Stomach (tissue), 4 donors: Measurements from ENCODE around the gene CNNM4.

Source experiments
- CTCF ChIP-seq, 7 experiments: fragments of 450-650 bp in 4 of 7; fragments of 200-600 bp in 3 of 7; sonication (generic) in 3 of 7; IDR thresholded peaks; one replicate each; pipeline ENCODE4 v1.5.1; 2016 to 2019; ENCODE audit warnings: antibody characterized with exemption in 7 of 7, control low read depth in 2 of 7, mild to moderate bottlenecking in 1 of 7
- POLR2A ChIP-seq, 4 donors: fragments of 450-650 bp; IDR thresholded peaks; one replicate each; pipeline ENCODE4 v1.6.1; 2016; ENCODE audit warnings: antibody characterized with exemption in 4 of 4, control low read depth in 2 of 4, mild to moderate bottlenecking in 1 of 4, moderate library complexity in 1 of 4
- POLR2AphosphoS5 ChIP-seq, 3 donors: sonication (generic); formaldehyde crosslinking; IDR thresholded peaks; one replicate each; pipeline ENCODE4 v1.6.1; 2016; ENCODE audit warnings: antibody characterized with exemption in 3 of 3

DNA sequence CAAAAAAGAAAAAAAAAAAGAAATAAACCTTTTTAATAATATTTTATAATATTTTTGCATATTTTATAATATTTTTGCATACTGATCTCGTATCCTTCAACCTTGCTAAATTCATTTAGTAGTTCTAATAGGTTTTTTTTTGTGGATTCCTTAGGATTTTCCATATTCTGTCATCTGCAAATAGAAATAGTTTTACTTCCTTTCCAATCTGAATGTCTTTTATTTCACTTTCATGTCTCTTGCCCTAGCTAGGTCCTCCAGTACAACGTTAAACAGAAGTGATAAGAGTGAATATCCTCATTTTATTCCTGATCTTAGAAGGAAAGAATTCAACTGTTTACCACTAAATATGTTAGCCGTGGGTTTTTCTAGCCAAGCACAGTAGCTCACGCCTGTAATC, 34.6 kb upstream of the CNNM4 start:
- TF ChIP-seq CTCF (IDR thresholded peaks at IDR 0.05) = no peak
- TF ChIP-seq POLR2A (IDR thresholded peaks at IDR 0.05) = no peak
- TF ChIP-seq POLR2AphosphoS5 (IDR thresholded peaks at IDR 0.05) = no peak
